Lower leg skin (tissue), 4 donors: ENCODE data around the gene SHANK1. TPM values are rescaled to one million over a fixed set of nuclear protein-coding genes. Genes with fewer than 3 reads are reported as not detected.

Experiments used
- DNase-seq, 2 donors: peaks; one replicate each; pipeline ENCODE4 v3.0.0-alpha.2; 2019; ENCODE audit warnings: low spot score in 2 of 2
- H3K4me3 ChIP-seq: fragments of 200-600 bp; sonication (generic); 2 replicates; pipeline ENCODE4 v1.5.1; 2017; ENCODE audit warnings: mild to moderate bottlenecking, low read depth; ENCODE audit not compliant: poor library complexity, severe bottlenecking
- POLR2A ChIP-seq, 2 donors: fragments of 450-650 bp; IDR thresholded peaks; one replicate each; pipeline ENCODE4 v1.6.1; 2016 to 2017; ENCODE audit warnings: antibody characterized with exemption in 2 of 2, mild to moderate bottlenecking in 1 of 2, moderate library complexity in 1 of 2
- WGBS, 2 donors: methylation state at CpG; one replicate each; pipeline ENCODE4 v1.1.5; 2018; 5-methylcytosine and 5-hydroxymethylcytosine counted together
- intact Hi-C: fragments of 100-400 bp; cut with DNase I; formaldehyde crosslinking; loops from one replicate; pipeline ENCODE4 v1.15.0; 2023; ENCODE audit warnings: low total_unique reads
- total RNA-seq, 4 donors: library from RNA; depleted of rRNA; stranded (reverse); fragments of >200 nt; gene quantifications; one replicate each; pipeline ENCODE4 v1.1.0, GENCODE V29; 2016
- TF ChIP-seq, protein P1 (sequence below), 3 donors: fragments of 450-650 bp; IDR thresholded peaks; one replicate each; pipeline ENCODE4 v1.5.1; 2016; ENCODE audit warnings: antibody characterized with exemption in 3 of 3, mild to moderate bottlenecking in 3 of 3, moderate library complexity in 2 of 3

The SHANK1 gene
- total RNA-seq, 4 donors from 2014 or later, result 0.30 to 1.6 (median 0.67) TPM

DNA sequence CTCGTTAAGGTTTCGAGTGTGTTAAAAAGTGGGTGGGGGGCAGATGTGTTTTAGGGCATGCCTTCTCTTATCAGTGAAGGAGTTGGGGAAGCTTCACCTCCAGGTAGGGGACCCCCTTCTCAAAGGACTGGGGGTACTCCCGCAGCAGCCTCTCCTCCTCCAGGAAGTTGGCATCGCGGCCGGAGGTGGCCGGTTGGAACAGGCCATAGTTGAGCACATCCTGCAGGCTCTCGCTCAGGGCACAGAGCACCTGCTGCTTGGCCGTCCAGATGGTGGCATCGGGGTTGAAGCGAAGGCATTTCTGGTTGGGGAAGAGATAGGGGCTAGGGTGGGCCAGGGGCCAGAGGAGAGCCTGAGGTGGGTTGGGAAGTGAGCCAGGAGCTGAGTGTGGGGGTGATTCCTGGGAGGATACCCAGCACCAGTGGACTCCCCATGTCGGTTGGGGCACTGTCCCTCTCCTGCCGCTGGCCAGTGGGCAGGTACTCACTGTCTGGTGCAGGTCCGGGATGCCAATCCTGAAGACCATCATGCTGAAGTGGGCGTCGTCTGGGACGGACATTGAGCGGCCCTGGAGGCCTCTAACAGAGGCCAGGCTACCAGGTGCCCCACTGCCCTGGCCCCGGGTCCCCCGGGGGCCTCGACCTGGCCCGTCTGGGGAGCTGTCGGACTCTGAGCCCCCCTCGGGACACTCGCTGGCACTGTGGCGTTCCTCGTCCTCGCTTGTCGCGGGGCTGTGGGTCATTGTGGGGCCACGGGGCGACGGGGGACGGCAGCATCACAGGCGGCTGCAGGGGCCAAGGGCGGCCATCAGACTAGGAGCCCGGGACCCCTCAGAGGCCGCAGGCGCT is 3.2 kb downstream of the SHANK1 start:
- WGBS, 2 donors, result 87 to 88% methylated on average over 25 to 33 of the region's 39 CpGs
- no peak overlapping the region for H3K4me3 ChIP-seq
- intact Hi-C loops, result loop anchor here (10.0 kb wide), 1 partner anchor 58 kb away; the partner anchor contains the start of gene GPR32
- TF ChIP-seq POLR2A (IDR thresholded peaks at IDR 0.05), result no peak
- TF ChIP-seq, protein P1, sequence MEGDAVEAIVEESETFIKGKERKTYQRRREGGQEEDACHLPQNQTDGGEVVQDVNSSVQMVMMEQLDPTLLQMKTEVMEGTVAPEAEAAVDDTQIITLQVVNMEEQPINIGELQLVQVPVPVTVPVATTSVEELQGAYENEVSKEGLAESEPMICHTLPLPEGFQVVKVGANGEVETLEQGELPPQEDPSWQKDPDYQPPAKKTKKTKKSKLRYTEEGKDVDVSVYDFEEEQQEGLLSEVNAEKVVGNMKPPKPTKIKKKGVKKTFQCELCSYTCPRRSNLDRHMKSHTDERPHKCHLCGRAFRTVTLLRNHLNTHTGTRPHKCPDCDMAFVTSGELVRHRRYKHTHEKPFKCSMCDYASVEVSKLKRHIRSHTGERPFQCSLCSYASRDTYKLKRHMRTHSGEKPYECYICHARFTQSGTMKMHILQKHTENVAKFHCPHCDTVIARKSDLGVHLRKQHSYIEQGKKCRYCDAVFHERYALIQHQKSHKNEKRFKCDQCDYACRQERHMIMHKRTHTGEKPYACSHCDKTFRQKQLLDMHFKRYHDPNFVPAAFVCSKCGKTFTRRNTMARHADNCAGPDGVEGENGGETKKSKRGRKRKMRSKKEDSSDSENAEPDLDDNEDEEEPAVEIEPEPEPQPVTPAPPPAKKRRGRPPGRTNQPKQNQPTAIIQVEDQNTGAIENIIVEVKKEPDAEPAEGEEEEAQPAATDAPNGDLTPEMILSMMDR (IDR thresholded peaks at IDR 0.05), result no peak
- DNase-seq, result no peak

DNA sequence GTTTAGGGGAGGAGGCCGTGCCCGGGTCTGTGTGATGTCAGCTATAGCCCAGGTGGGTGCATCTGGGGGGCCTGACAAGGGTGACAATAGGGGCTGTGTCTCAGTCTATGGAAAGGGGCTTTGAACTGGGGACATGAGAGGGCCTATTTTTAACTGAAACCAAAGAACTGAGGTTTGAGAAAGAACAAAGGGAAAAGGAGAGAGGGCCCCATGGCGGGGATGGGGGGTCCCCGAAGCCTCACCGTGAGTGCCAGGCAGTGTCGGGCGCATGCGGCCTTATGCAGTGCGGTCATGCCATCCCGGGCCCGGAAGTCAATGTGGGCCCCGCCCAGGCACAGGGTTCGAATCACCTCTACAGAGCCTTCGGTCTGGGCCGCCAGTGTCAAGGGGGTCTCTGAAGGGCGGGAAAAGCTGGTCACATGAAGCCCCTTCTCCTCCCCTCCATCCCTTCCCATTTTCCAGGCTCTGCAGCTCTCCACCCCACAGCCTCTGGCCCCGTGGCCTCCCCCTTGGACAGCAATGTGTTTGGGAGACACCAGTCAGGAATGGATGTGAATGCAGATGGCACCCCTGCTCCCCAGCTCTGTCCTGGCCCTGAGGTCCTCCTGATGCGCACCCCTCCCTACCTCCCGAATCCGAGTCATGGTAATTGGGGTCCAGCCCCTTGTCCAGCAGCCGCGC is 5.9 kb downstream of the SHANK1 start:
- intact Hi-C loops, result loop anchor here (10.0 kb wide), 1 partner anchor 61 kb away; the partner anchor contains the start of gene GPR32
- TF ChIP-seq, protein P1 (IDR thresholded peaks at IDR 0.05), result no peak
- no peak for TF ChIP-seq POLR2A (IDR thresholded peaks at IDR 0.05)
- DNase-seq, result no peak
- H3K4me3 ChIP-seq, result no peak overlapping the region
- 86 to 87% methylated on average over 22 of the region's 22 CpGs for WGBS, 2 donors

DNA sequence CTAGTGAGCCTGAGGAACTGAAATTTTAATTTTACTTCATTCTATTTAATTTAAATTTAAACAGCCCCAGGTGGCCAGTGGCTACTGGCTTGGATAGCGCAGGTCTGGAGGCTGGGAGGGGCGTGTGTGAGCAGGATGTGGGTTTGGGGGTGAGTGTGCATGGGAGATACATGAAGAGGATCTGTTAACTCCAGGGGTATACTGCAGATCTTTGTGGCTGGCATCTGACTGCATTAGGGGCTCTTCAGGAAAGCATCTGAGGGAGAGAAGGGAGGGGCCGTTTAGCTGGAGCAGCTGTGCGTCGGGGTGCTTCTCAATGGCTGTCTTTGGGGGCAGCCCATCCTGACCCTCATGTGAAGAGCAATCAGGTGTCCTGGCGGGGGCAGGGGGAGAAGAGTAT is 6.8 kb downstream of the SHANK1 start:
- 76 to 78% methylated on average over 6 of the region's 6 CpGs for WGBS, 2 donors
- TF ChIP-seq, protein P1 (IDR thresholded peaks at IDR 0.05), result no peak
- TF ChIP-seq POLR2A (IDR thresholded peaks at IDR 0.05), result no peak
- DNase-seq, result no peak
- intact Hi-C loops, result loop anchor here (10.0 kb wide), 1 partner anchor 62 kb away; the partner anchor contains the start of gene GPR32
- H3K4me3 ChIP-seq, result no peak overlapping the region

DNA sequence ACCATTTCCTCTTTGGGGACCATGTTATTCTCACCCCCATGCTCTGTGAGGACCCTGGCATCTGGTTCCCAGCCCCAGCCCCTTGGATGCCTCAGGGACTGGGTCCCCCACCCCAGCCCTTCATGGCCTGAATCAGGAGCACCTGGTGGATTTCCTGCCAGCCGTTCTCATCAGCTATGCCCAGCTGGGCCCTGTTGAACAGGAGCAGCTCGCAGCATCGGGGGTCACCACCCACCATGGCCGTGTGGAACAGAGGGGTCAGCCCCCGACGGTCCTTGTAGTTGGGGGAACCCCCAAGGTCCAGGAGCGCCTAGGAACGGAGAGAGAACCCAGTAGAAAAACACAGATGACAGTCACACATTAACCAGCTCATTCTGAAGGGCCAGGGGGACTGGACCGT is 7.8 kb downstream of the SHANK1 start:
- no peak for DNase-seq
- H3K4me3 ChIP-seq, result no peak overlapping the region
- intact Hi-C loops, result loop anchor here (10.0 kb wide), 1 partner anchor 63 kb away; the partner anchor contains the start of gene GPR32
- TF ChIP-seq, protein P1 (IDR thresholded peaks at IDR 0.05), result no peak
- TF ChIP-seq POLR2A (IDR thresholded peaks at IDR 0.05), result no peak
- 75 to 87% methylated on average over 9 of the region's 9 CpGs for WGBS, 2 donors

DNA sequence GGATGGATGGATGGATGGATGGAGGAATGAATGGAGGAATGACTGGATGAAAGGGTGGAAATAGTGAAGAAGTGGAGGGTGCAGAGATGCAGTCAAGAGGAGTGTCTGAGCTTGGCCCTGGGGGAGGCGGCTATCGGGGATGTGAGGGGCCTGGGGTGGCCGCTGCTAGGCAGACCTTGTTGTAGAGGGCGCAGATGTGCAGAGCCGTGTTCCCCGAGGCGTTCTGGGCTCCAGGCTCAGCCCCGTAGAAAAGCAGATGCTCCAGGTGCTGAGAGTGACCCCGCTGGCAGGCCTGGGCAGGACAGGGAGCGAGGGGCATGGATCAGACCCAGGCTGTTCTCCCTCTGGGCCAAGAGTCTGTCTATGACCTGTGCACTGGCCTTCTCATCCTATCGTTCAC is 8.4 kb downstream of the SHANK1 start:
- H3K4me3 ChIP-seq, result no peak overlapping the region
- WGBS, 2 donors, result 76 to 82% methylated on average over 11 of the region's 11 CpGs
- intact Hi-C loops, result loop anchor here (10.0 kb wide), 1 partner anchor 64 kb away; the partner anchor contains the start of gene GPR32
- no peak for DNase-seq
- no peak for TF ChIP-seq POLR2A (IDR thresholded peaks at IDR 0.05)
- TF ChIP-seq, protein P1 (IDR thresholded peaks at IDR 0.05), result no peak
